Measurements from ENCODE around the gene MEGF11.

- no peak for TF ChIP-seq CTCF (IDR thresholded peaks at IDR 0.05)
- TF ChIP-seq POLR2AphosphoS5 (IDR thresholded peaks at IDR 0.05), result no peak
Observed at GRCh38 chr15:66149871-66150270, 103.7 kb downstream of the MEGF11 start.
